HG03175 (cell line): ENCODE measurements around the gene PIM3.

Experiments used
- ATAC-seq: cut with Tn5 transposase; IDR thresholded peaks from one replicate; pipeline ENCODE4 v1.9.1; 2021; ENCODE audit warnings: mild to moderate bottlenecking, moderate library complexity; ENCODE audit not compliant: unreplicated experiment

PIM3 gene

GRCh38 chr22:49927483-49928184 is 32.9 kb upstream of the PIM3 start:
- ATAC-seq: no peak

GRCh38 chr22:49928185-49928495 is 32.4 kb upstream of the PIM3 start:
- ATAC-seq: no peak

- no peak for ATAC-seq
Observed at GRCh38 chr22:49928555-49929210, 31.9 kb upstream of the PIM3 start.

- no peak for ATAC-seq
Observed at GRCh38 chr22:49929211-49929979, 31.2 kb upstream of the PIM3 start.

- no peak for ATAC-seq
Observed at GRCh38 chr22:49929994-49930575, 30.5 kb upstream of the PIM3 start.

- peak; percentile 39 for ATAC-seq
Observed at GRCh38 chr22:49930596-49931412, 29.8 kb upstream of the PIM3 start.

- no peak for ATAC-seq
Observed at GRCh38 chr22:49933236-49934159, 27.1 kb upstream of the PIM3 start.

- ATAC-seq: no peak
Observed at GRCh38 chr22:49934160-49934890, 26.2 kb upstream of the PIM3 start.

- no peak for ATAC-seq
Observed at GRCh38 chr22:49934891-49935557, 25.5 kb upstream of the PIM3 start.

GRCh38 chr22:49935561-49935960 is 25.0 kb upstream of the PIM3 start:
- no peak for ATAC-seq

GRCh38 chr22:49936018-49936972 is 24.3 kb upstream of the PIM3 start:
- ATAC-seq: peak; percentile 65

GRCh38 chr22:49936973-49937757 is 23.4 kb upstream of the PIM3 start:
- ATAC-seq: no peak

- no peak for ATAC-seq
Observed at GRCh38 chr22:49937758-49938564, 22.6 kb upstream of the PIM3 start.

GRCh38 chr22:49938565-49939136 is 21.9 kb upstream of the PIM3 start:
- no peak for ATAC-seq

- ATAC-seq: no peak
Observed at GRCh38 chr22:49941507-49942316, 18.9 kb upstream of the PIM3 start.
